22Rv1 (cell line): ENCODE results near the gene CD1C.

Experiments used
- CTCF ChIP-seq: fragments of 450-650 bp; IDR thresholded peaks from 2 replicates; pipeline ENCODE4 v1.5.1; 2017; ENCODE audit warnings: mild to moderate bottlenecking
- ZFX ChIP-seq: fragments of 450-650 bp; IDR thresholded peaks from 2 replicates; pipeline ENCODE4 v1.6.1; 2017; ENCODE audit warnings: antibody characterized with exemption, borderline replicate concordance

- TF ChIP-seq CTCF (no peak), ZFX (no peak)
Measured at GRCh38 chr1:158259117-158259516, 30.6 kb upstream of the CD1C start.
